GM12864 (cell line): ENCODE data around the gene CDK18.
"Not testable (repeated sequence)": the region's sequence is repeated elsewhere in the genome, so short reads cannot be mapped to it uniquely, and the experiment has no call there.

Source experiments
- DNase-seq: peaks from one replicate; pipeline ENCODE4 v3.0.0-alpha.2; 2011; ENCODE audit warnings: low read depth
- H3K4me3 ChIP-seq: 2 replicates; pipeline ENCODE4 v1.5.1; 2011; ENCODE audit warnings: mild to moderate bottlenecking, low read depth, low read length, control low read depth
- CTCF ChIP-seq: IDR thresholded peaks from 2 replicates; pipeline ENCODE4 v1.5.1; 2011; ENCODE audit warnings: low read depth, mild to moderate bottlenecking, moderate library complexity, low read length, control low read depth, inconsistent platforms; ENCODE audit errors: missing control alignments

The CDK18 gene

GRCh38 chr1:205480349-205480985 is 24.0 kb upstream of the CDK18 start:
- no peak overlapping the region for H3K4me3 ChIP-seq

GRCh38 chr1:205481218-205481617 is 23.3 kb upstream of the CDK18 start:
- no peak for TF ChIP-seq CTCF
- H3K4me3 ChIP-seq = no peak overlapping the region
- no peak for DNase-seq

More at GRCh38 chr1:205480349-205480985, 24.0 kb upstream of the CDK18 start:
- TF ChIP-seq CTCF = no peak
- no peak for DNase-seq

- TF ChIP-seq CTCF = no peak
- no peak for DNase-seq
- no peak overlapping the region for H3K4me3 ChIP-seq
Measured at GRCh38 chr1:205481629-205482151, 22.8 kb upstream of the CDK18 start.

GRCh38 chr1:205482587-205482986 is 21.9 kb upstream of the CDK18 start:
- H3K4me3 ChIP-seq, DNase-seq: not testable (repeated sequence)

- DNase-seq = no peak
- no peak for TF ChIP-seq CTCF
- H3K4me3 ChIP-seq = no peak overlapping the region
Measured at GRCh38 chr1:205483372-205483771, 21.1 kb upstream of the CDK18 start.

- peak; percentile 95 for TF ChIP-seq CTCF
- no peak overlapping the region for H3K4me3 ChIP-seq
- DNase-seq = peak; percentile 3
Measured at GRCh38 chr1:205484985-205485967, 19.2 kb upstream of the CDK18 start.

GRCh38 chr1:205486258-205486657 is 18.2 kb upstream of the CDK18 start:
- no peak for DNase-seq
- TF ChIP-seq CTCF = no peak

More at GRCh38 chr1:205486258-205486657, 18.2 kb upstream of the CDK18 start:
- H3K4me3 ChIP-seq = no peak overlapping the region
